Vagina (tissue), 2 donors: ENCODE results near the gene GRIA1. TPM values are rescaled to one million over a fixed set of nuclear protein-coding genes. Genes with fewer than 3 reads are reported as not detected.

Source experiments
- DNase-seq, 2 donors: peaks; one replicate each; pipeline ENCODE4 v3.0.0-alpha.2; 2017; ENCODE audit errors: extremely low spot score in 2 of 2
- H3K27ac ChIP-seq: fragments of 200-600 bp; sonication (generic); one replicate; pipeline ENCODE4 v1.5.1; 2019
- H3K27me3 ChIP-seq: fragments of 200-600 bp; sonication (generic); one replicate; pipeline ENCODE4 v1.5.1; 2019
- H3K36me3 ChIP-seq, 2 donors: fragments of 200-600 bp; sonication (generic); one replicate each; pipeline ENCODE4 v1.5.1; 2017 to 2019
- H3K4me1 ChIP-seq: fragments of 200-600 bp; sonication (generic); one replicate; pipeline ENCODE4 v1.5.1; 2019
- H3K4me3 ChIP-seq, 2 donors: fragments of 200-600 bp; sonication (generic); 1 replicate in 1 of 2; 2 replicates in 1 of 2; pipeline ENCODE4 v1.5.1; 2016 to 2019
- H3K9me3 ChIP-seq: fragments of 200-600 bp; sonication (generic); one replicate; pipeline ENCODE4 v1.5.1; 2019
- POLR2A ChIP-seq, 2 donors: fragments of 450-650 bp; IDR thresholded peaks; one replicate each; pipeline ENCODE4 v1.6.1; 2017; ENCODE audit warnings: antibody characterized with exemption in 2 of 2, mild to moderate bottlenecking in 2 of 2, moderate library complexity in 2 of 2
- POLR2AphosphoS5 ChIP-seq, 2 donors: sonication (generic); formaldehyde crosslinking; IDR thresholded peaks; one replicate each; pipeline ENCODE4 v1.9.0; 2017; ENCODE audit warnings: antibody characterized with exemption in 2 of 2, mild to moderate bottlenecking in 2 of 2, low read depth in 1 of 2; ENCODE audit not compliant: insufficient read depth in 1 of 2
- intact Hi-C: fragments of 100-400 bp; cut with DNase I; formaldehyde crosslinking; loops from one replicate; pipeline ENCODE4 v1.15.1; 2023
- total RNA-seq: library from RNA; depleted of rRNA; stranded (reverse); fragments of >200 nt; gene quantifications from one replicate; pipeline ENCODE4 v1.2.3, GENCODE V29; 2016
- TF ChIP-seq, protein P1 (sequence below), 3 experiments: fragments of 450-650 bp in 2 of 3; fragments of 200-600 bp in 1 of 3; sonication (generic) in 1 of 3; IDR thresholded peaks; one replicate each; pipeline ENCODE4 v1.5.1; 2017 to 2019; ENCODE audit warnings: antibody characterized with exemption in 3 of 3, mild to moderate bottlenecking in 2 of 3, moderate library complexity in 2 of 3

The GRIA1 gene
- total RNA-seq, 1 donor from 2014 or later: not detected

DNA sequence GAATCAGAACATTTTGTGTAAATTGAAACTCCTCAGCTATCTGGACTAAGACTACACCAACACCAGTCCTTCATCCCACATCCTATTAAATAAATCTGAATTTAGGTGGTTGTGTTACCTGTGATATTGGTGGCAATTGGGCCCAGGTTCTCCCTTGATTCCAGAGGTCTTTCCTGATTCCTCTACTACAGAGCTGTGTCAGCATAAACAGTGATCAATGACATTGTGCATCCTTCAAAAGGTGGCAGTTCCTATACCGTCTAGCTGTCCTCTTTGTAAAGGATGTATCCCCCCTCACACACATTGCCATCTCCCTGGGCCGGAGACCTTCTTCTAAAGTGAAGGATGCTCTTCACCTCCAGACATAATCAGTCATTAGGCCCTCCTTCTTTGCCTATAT is 309.0 kb downstream of the GRIA1 start:
- H3K4me3 ChIP-seq: no peak overlapping the region
- H3K27ac ChIP-seq: no peak overlapping the region
- TF ChIP-seq, protein P1, sequence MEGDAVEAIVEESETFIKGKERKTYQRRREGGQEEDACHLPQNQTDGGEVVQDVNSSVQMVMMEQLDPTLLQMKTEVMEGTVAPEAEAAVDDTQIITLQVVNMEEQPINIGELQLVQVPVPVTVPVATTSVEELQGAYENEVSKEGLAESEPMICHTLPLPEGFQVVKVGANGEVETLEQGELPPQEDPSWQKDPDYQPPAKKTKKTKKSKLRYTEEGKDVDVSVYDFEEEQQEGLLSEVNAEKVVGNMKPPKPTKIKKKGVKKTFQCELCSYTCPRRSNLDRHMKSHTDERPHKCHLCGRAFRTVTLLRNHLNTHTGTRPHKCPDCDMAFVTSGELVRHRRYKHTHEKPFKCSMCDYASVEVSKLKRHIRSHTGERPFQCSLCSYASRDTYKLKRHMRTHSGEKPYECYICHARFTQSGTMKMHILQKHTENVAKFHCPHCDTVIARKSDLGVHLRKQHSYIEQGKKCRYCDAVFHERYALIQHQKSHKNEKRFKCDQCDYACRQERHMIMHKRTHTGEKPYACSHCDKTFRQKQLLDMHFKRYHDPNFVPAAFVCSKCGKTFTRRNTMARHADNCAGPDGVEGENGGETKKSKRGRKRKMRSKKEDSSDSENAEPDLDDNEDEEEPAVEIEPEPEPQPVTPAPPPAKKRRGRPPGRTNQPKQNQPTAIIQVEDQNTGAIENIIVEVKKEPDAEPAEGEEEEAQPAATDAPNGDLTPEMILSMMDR (IDR thresholded peaks at IDR 0.05): no peak
- TF ChIP-seq POLR2A (IDR thresholded peaks at IDR 0.05) (no peak), POLR2AphosphoS5 (IDR thresholded peaks at IDR 0.05; ENCODE audit: insufficient read depth in 1 of 2, low read depth in 1 of 2) (no peak)
- H3K27me3 ChIP-seq: no peaks in the 10 kb centered on the region
- no peaks in the 10 kb centered on the region for H3K9me3 ChIP-seq
- intact Hi-C loops: no loop called here
- no peaks in the 10 kb centered on the region for H3K36me3 ChIP-seq
- no peak for DNase-seq
- no peaks in the 10 kb centered on the region for H3K4me1 ChIP-seq

DNA sequence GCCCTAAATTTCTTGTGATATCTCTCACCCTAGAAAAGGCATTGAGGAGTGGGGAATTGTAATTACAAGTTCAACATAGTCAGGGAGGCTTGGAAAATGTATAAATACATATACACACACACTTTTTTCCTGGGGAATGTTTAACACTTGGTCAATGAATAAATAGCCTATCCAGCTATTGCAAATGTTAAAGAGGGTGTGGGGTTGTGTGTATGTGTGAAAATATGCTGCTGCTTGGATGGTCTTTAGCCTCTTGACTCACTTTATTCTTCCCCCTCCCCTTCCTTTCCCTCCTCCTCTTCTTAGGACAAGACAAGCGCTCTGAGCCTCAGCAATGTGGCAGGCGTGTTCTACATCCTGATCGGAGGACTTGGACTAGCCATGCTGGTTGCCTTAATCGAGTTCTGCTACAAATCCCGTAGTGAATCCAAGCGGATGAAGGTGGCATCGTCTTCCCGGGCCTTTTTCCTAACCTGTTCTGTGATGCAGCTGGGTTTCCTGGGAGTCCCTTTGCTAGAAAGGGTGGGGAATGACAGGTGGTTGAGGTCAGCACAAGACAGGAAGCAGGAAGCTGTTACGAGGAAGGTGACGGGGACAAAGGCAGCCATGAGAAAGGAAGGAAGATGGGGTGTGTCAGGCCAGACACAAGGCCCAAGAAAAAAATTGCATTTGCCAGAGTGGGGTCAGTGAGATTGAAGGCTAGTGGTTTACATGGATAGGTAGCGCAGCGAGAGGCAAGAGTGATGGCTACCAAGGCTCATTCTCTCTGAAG is 311.8 kb downstream of the GRIA1 start:
- no peaks in the 10 kb centered on the region for H3K4me1 ChIP-seq
- intact Hi-C loops: no loop called here
- no peaks in the 10 kb centered on the region for H3K9me3 ChIP-seq
- no peak overlapping the region for H3K27ac ChIP-seq
- H3K36me3 ChIP-seq: no peaks in the 10 kb centered on the region
- DNase-seq: no peak
- TF ChIP-seq, protein P1 (IDR thresholded peaks at IDR 0.05): no peak
- no peak for TF ChIP-seq POLR2AphosphoS5 (IDR thresholded peaks at IDR 0.05; ENCODE audit: insufficient read depth in 1 of 2, low read depth in 1 of 2)
- no peak for TF ChIP-seq POLR2A (IDR thresholded peaks at IDR 0.05)
- H3K4me3 ChIP-seq: no peak overlapping the region
- no peaks in the 10 kb centered on the region for H3K27me3 ChIP-seq

DNA sequence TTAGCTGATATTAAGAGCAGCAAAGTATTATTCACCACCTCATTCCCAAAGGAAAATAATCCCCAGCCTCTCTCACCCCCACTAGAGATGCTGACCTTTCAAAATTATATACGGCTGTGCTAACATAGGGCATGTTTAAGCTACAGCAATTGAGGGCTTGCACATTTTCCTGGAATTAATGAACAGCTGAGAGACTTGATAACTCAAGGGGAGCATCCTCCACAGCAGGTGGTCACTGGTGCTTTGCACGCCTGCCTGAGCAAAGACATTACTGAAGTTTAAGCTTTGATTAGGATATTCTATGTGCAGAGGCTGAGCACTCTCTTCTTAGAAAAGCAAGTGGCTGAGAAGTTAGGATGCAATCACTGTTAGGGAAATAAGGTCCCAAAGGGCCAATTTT is 317.3 kb downstream of the GRIA1 start:
- no peaks in the 10 kb centered on the region for H3K27me3 ChIP-seq
- intact Hi-C loops: no loop called here
- H3K4me1 ChIP-seq: no peaks in the 10 kb centered on the region
- no peak for DNase-seq
- H3K9me3 ChIP-seq: no peaks in the 10 kb centered on the region
- no peak overlapping the region for H3K27ac ChIP-seq
- no peaks in the 10 kb centered on the region for H3K36me3 ChIP-seq
- TF ChIP-seq, protein P1 (IDR thresholded peaks at IDR 0.05): no peak
- TF ChIP-seq POLR2AphosphoS5 (IDR thresholded peaks at IDR 0.05; ENCODE audit: insufficient read depth in 1 of 2, low read depth in 1 of 2) (no peak), POLR2A (IDR thresholded peaks at IDR 0.05) (no peak)
- H3K4me3 ChIP-seq: no peak overlapping the region

DNA sequence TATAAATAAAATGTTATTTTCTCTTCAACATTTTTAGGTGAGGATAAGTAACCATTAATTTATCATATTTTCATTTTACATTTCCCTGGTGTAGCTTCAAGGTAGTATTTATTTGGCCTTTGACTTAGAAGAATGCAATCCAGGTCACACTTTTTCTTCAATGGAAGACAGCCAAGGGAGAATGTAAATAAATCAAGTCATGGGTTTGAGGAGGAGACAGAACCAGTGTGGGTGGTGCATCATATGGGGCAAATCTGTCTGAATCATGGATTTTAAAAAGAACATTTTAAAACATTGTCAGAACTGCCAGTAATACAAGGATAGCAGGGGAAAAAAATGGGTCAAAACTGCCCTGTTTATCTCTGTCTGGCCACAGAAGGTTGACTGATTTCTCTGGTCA is 318.7 kb downstream of the GRIA1 start:
- Histone ChIP-seq H3K36me3 (no peaks in the 10 kb centered on the region), H3K4me1 (no peaks in the 10 kb centered on the region), H3K4me3 (no peak overlapping the region), H3K27ac (no peak overlapping the region), H3K27me3 (no peaks in the 10 kb centered on the region), H3K9me3 (no peaks in the 10 kb centered on the region)
- DNase-seq: no peak
- intact Hi-C loops: no loop called here
- TF ChIP-seq, protein P1 (IDR thresholded peaks at IDR 0.05): no peak
- TF ChIP-seq POLR2AphosphoS5 (IDR thresholded peaks at IDR 0.05; ENCODE audit: insufficient read depth in 1 of 2, low read depth in 1 of 2) (no peak), POLR2A (IDR thresholded peaks at IDR 0.05) (no peak)

DNA sequence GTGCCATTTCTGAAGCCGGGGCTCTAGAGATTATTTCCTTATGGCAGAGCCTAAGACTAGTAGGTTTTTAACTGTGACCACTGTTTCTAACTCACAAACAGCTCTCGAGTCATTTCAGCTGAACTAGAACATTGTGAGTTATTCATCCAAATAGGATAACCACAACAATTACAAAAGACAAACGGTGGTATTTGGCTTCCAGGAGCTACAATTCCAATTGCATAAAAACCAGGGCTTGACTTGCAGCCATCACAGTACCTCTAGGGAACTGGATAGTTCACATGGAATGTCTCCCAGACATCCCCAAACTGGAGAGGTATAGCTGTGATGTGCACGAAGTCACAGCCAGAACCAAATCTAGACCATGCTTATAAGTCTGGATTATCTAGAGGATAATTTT is 323.4 kb downstream of the GRIA1 start:
- H3K4me1 ChIP-seq: no peaks in the 10 kb centered on the region
- no peaks in the 10 kb centered on the region for H3K9me3 ChIP-seq
- intact Hi-C loops: no loop called here

More for the DNA sequence above, 323.4 kb downstream of the GRIA1 start:
- no peak overlapping the region for H3K4me3 ChIP-seq
- no peak for DNase-seq
- no peaks in the 10 kb centered on the region for H3K27me3 ChIP-seq
- H3K27ac ChIP-seq: no peak overlapping the region
- no peaks in the 10 kb centered on the region for H3K36me3 ChIP-seq
- TF ChIP-seq POLR2AphosphoS5 (IDR thresholded peaks at IDR 0.05; ENCODE audit: insufficient read depth in 1 of 2, low read depth in 1 of 2): no peak
- TF ChIP-seq POLR2A (IDR thresholded peaks at IDR 0.05): no peak
- TF ChIP-seq, protein P1 (IDR thresholded peaks at IDR 0.05): no peak
